NB4 (cell line): ENCODE measurements around the gene WFIKKN2.

Source experiments
- DNase-seq: peaks from one replicate; pipeline ENCODE4 v3.0.0; 2010; ENCODE audit warnings: low read depth
- H3K4me3 ChIP-seq: one replicate; pipeline ENCODE4 v1.5.1; 2011; ENCODE audit warnings: mild to moderate bottlenecking, low read depth, low read length, moderate library complexity
- CTCF ChIP-seq: IDR thresholded peaks from one replicate; pipeline ENCODE4 v1.5.1; 2012; ENCODE audit warnings: low read depth, low read length
- MAX ChIP-seq: IDR thresholded peaks from 2 replicates; pipeline ENCODE4 v1.6.1; 2011; ENCODE audit warnings: low read depth, low read length
- MYC ChIP-seq: IDR thresholded peaks from 2 replicates; pipeline ENCODE4 v1.6.1; 2011; ENCODE audit warnings: low read depth, low read length
- POLR2A ChIP-seq: IDR thresholded peaks from 2 replicates; pipeline ENCODE4 v1.6.1; 2011; ENCODE audit warnings: mild to moderate bottlenecking; ENCODE audit not compliant: insufficient read length; ENCODE audit errors: extremely low read depth

Gene WFIKKN2

GRCh38 chr17:50835301-50836234, at the start of gene WFIKKN2:
Gene WFIKKN2 (plus strand): TSS chr17:50835586. CDS start chr17:50835938, 352 bp downstream.
- no peak for DNase-seq
- TF ChIP-seq MYC (no peak), CTCF (no peak), POLR2A (no peak), MAX (no peak)
- no peak within 1 kb of the TSS for H3K4me3 ChIP-seq

GRCh38 chr17:50785946-50786570, 49.3 kb upstream of the WFIKKN2 start:
- no peak for DNase-seq
- H3K4me3 ChIP-seq: no peak overlapping the region
- TF ChIP-seq MAX (no peak), CTCF (no peak), MYC (no peak), POLR2A (no peak)

GRCh38 chr17:50787106-50787505, 48.3 kb upstream of the WFIKKN2 start:
- no peak overlapping the region for H3K4me3 ChIP-seq
- TF ChIP-seq MAX (no peak), POLR2A (no peak), CTCF (no peak)
- no peak for DNase-seq

- H3K4me3 ChIP-seq: no peak overlapping the region
- DNase-seq: no peak
- TF ChIP-seq MYC (no peak), MAX (no peak), POLR2A (no peak), CTCF (no peak)
Measured at GRCh38 chr17:50790618-50791017, 44.8 kb upstream of the WFIKKN2 start.

- TF ChIP-seq POLR2A (no peak), MYC (no peak), MAX (no peak), CTCF (no peak)
- no peak for DNase-seq
- no peak overlapping the region for H3K4me3 ChIP-seq
Measured at GRCh38 chr17:50792132-50792531, 43.3 kb upstream of the WFIKKN2 start.
